Measurements from ENCODE around the gene STAT2.

STAT2 gene

GRCh38 chr12:56385873-56386272, 26.0 kb upstream of the STAT2 start:
- no peaks in the 10 kb centered on the region for H3K27me3 ChIP-seq (ENCODE audit: insufficient read depth, low read length)
- no peak overlapping the region for H3K4me3 ChIP-seq (ENCODE audit: low read length)
- no peak overlapping the region for H3K9ac ChIP-seq (ENCODE audit: low read depth, low read length)
- no peak overlapping the region for H3K27ac ChIP-seq (ENCODE audit: low read depth, low read length)
- no peaks in the 10 kb centered on the region for H3K36me3 ChIP-seq (ENCODE audit: insufficient read depth, low read length)
- H3K4me1 ChIP-seq (ENCODE audit: insufficient read depth, low read length): peaks cover 8% of the 10 kb centered on the region
- no peaks in the 10 kb centered on the region for H3K9me3 ChIP-seq (ENCODE audit: insufficient read depth, low read depth, low read length)
- 90% methylated on average over 1 of the region's 1 CpG for WGBS

GRCh38 chr12:56382611-56383010, 22.7 kb upstream of the STAT2 start:
- H3K36me3 ChIP-seq (ENCODE audit: insufficient read depth, low read length): no peaks in the 10 kb centered on the region
- H3K27me3 ChIP-seq (ENCODE audit: insufficient read depth, low read length): no peaks in the 10 kb centered on the region
- H3K27ac ChIP-seq (ENCODE audit: low read depth, low read length): no peak overlapping the region
- H3K4me1 ChIP-seq (ENCODE audit: insufficient read depth, low read length): peaks cover 11% of the 10 kb centered on the region
- no peaks in the 10 kb centered on the region for H3K9me3 ChIP-seq (ENCODE audit: insufficient read depth, low read depth, low read length)
- H3K9ac ChIP-seq (ENCODE audit: low read depth, low read length): no peak overlapping the region
- H3K4me3 ChIP-seq (ENCODE audit: low read length): no peak overlapping the region
- 96% methylated on average over 14 of the region's 16 CpGs for WGBS

DNA sequence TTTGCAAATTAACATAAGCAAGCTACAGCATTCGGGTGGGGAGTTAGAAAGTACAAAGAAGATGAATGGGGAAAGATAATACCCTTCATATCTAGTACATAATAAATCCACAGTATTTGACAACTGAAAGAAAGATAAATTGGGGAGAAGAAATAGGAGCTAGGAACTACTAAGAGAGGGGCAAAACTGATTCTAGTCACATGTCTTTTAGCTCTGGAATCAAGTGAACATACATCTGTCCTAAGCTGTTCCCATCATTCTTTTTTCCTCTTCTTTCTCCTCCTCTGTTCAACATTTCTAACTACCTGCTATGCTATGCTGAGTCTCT, 18.0 kb upstream of the STAT2 start:
- peaks cover 7% of the 10 kb centered on the region; the same call in 1 of the 2 replicates for H3K4me1 ChIP-seq (ENCODE audit: insufficient read depth, low read length)
- no peaks in the 10 kb centered on the region for H3K36me3 ChIP-seq (ENCODE audit: insufficient read depth, low read length)
- H3K9ac ChIP-seq (ENCODE audit: low read depth, low read length): no peak overlapping the region
- no peak overlapping the region for H3K27ac ChIP-seq (ENCODE audit: low read depth, low read length)
- WGBS: no CpG with 5 or more reads among the region's 1 CpG
- no peaks in the 10 kb centered on the region for H3K27me3 ChIP-seq (ENCODE audit: insufficient read depth, low read length)
- no peaks in the 10 kb centered on the region; the same call in 1 of the 2 replicates for H3K9me3 ChIP-seq (ENCODE audit: insufficient read depth, low read depth, low read length)
- H3K4me3 ChIP-seq (ENCODE audit: low read length): no peak overlapping the region

GRCh38 chr12:56377310-56377988, 17.5 kb upstream of the STAT2 start:
- Histone ChIP-seq H3K27me3 (ENCODE audit: insufficient read depth, low read length) (no peaks in the 10 kb centered on the region), H3K36me3 (ENCODE audit: insufficient read depth, low read length) (no peaks in the 10 kb centered on the region), H3K27ac (ENCODE audit: low read depth, low read length) (peak overlapping the region; percentile 28; the same call in 1 of the 2 replicates), H3K4me1 (ENCODE audit: insufficient read depth, low read length) (peaks cover 7% of the 10 kb centered on the region; the same call in 1 of the 2 replicates), H3K9ac (ENCODE audit: low read depth, low read length) (no peak overlapping the region), H3K9me3 (ENCODE audit: insufficient read depth, low read depth, low read length) (no peaks in the 10 kb centered on the region; the same call in 1 of the 2 replicates), H3K4me3 (ENCODE audit: low read length) (no peak overlapping the region)
- WGBS: 91% methylated on average over 3 of the region's 4 CpGs

GRCh38 chr12:56375598-56376434, 15.9 kb upstream of the STAT2 start:
- H3K4me3 ChIP-seq (ENCODE audit: low read length): no peak overlapping the region
- no peak overlapping the region for H3K27ac ChIP-seq (ENCODE audit: low read depth, low read length)
- peaks cover 7% of the 10 kb centered on the region; the same call in 1 of the 2 replicates for H3K4me1 ChIP-seq (ENCODE audit: insufficient read depth, low read length)
- H3K9me3 ChIP-seq (ENCODE audit: insufficient read depth, low read depth, low read length): no peaks in the 10 kb centered on the region; the same call in 1 of the 2 replicates
- 91% methylated on average over 11 of the region's 11 CpGs for WGBS
- no peak overlapping the region for H3K9ac ChIP-seq (ENCODE audit: low read depth, low read length)
- no peaks in the 10 kb centered on the region for H3K27me3 ChIP-seq (ENCODE audit: insufficient read depth, low read length)
- no peaks in the 10 kb centered on the region for H3K36me3 ChIP-seq (ENCODE audit: insufficient read depth, low read length)

- H3K27me3 ChIP-seq (ENCODE audit: insufficient read depth, low read length): no peaks in the 10 kb centered on the region
- WGBS: 92% methylated on average over 7 of the region's 7 CpGs
- H3K4me3 ChIP-seq (ENCODE audit: low read length): no peak overlapping the region
- H3K9me3 ChIP-seq (ENCODE audit: insufficient read depth, low read depth, low read length): no peaks in the 10 kb centered on the region; the same call in 1 of the 2 replicates
- no peak overlapping the region for H3K27ac ChIP-seq (ENCODE audit: low read depth, low read length)
- H3K36me3 ChIP-seq (ENCODE audit: insufficient read depth, low read length): no peaks in the 10 kb centered on the region
- no peak overlapping the region for H3K9ac ChIP-seq (ENCODE audit: low read depth, low read length)
- peaks cover 7% of the 10 kb centered on the region; the same call in 1 of the 2 replicates for H3K4me1 ChIP-seq (ENCODE audit: insufficient read depth, low read length)
Measured at GRCh38 chr12:56374726-56375597, 15.1 kb upstream of the STAT2 start.

DNA sequence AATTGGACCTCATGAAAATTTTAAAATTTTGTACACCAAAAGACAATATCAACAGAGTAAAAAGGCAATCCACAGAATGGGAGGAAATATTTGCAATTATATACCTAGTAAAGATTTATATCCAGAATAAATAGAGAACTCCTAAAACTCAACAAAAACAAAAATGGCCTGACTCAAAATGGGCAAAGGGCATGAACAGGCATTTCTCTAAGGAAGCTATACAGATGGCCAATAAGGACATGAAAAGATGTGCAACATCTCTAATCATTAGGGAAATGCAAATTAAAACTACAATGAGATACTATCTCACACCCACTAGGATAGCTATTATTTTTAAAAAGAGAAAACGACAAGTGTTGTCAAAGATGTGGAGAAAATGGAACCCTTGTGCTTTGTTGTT, 13.6 kb upstream of the STAT2 start:
- H3K4me3 ChIP-seq (ENCODE audit: low read length): no peak overlapping the region
- no peaks in the 10 kb centered on the region; the same call in 1 of the 2 replicates for H3K9me3 ChIP-seq (ENCODE audit: insufficient read depth, low read depth, low read length)
- no peaks in the 10 kb centered on the region for H3K36me3 ChIP-seq (ENCODE audit: insufficient read depth, low read length)
- peaks cover 7% of the 10 kb centered on the region; the same call in 1 of the 2 replicates for H3K4me1 ChIP-seq (ENCODE audit: insufficient read depth, low read length)
- 95% methylated on average over 1 of the region's 1 CpG for WGBS
- no peak overlapping the region for H3K9ac ChIP-seq (ENCODE audit: low read depth, low read length)
- no peaks in the 10 kb centered on the region for H3K27me3 ChIP-seq (ENCODE audit: insufficient read depth, low read length)
- no peak overlapping the region for H3K27ac ChIP-seq (ENCODE audit: low read depth, low read length)

DNA sequence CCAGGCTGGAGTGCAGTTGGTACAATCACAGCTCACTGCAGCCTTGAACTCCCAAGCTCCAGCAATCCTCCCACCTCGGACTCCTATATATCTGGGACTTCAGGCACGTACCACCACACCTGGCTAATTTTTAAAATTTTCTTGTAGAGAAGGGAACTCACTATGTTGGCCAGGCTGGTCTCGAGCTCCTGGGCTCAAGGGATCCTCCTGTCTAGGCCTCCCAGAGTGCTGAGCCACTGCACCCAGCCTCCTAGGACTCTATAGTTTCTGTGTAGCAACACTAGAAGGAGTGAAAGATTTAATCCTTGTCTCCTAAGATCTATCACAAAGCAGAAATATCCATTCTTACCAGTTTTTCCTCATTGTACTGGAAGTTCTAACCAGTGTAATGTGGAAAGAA, 7.0 kb upstream of the STAT2 start:
- Histone ChIP-seq H3K27me3 (ENCODE audit: insufficient read depth, low read length) (peaks cover 3% of the 10 kb centered on the region; the same call in 1 of the 2 replicates), H3K36me3 (ENCODE audit: insufficient read depth, low read length) (no peaks in the 10 kb centered on the region), H3K4me1 (ENCODE audit: insufficient read depth, low read length) (no peaks in the 10 kb centered on the region), H3K27ac (ENCODE audit: low read depth, low read length) (no peak overlapping the region), H3K4me3 (ENCODE audit: low read length) (no peak overlapping the region), H3K9ac (ENCODE audit: low read depth, low read length) (no peak overlapping the region), H3K9me3 (ENCODE audit: insufficient read depth, low read depth, low read length) (no peaks in the 10 kb centered on the region)
- 86% methylated on average over 2 of the region's 3 CpGs for WGBS

- Histone ChIP-seq H3K36me3 (ENCODE audit: insufficient read depth, low read length) (no peaks in the 10 kb centered on the region), H3K4me3 (ENCODE audit: low read length) (no peak within 1 kb of the TSS), H3K27me3 (ENCODE audit: insufficient read depth, low read length) (peaks cover 3% of the 10 kb centered on the region; the same call in 1 of the 2 replicates), H3K9ac (ENCODE audit: low read depth, low read length) (no peak within 1 kb of the TSS), H3K9me3 (ENCODE audit: insufficient read depth, low read depth, low read length) (no peaks in the 10 kb centered on the region), H3K27ac (ENCODE audit: low read depth, low read length) (no peak within 1 kb of the TSS), H3K4me1 (ENCODE audit: insufficient read depth, low read length) (no peaks in the 10 kb centered on the region)
- WGBS: 95% methylated on average over 10 of the region's 10 CpGs
Measured at GRCh38 chr12:56362130-56363059, 2.5 kb upstream of the STAT2 start, which contains the start of gene APOF. TSS of gene APOF (minus strand) at chr12:56362857. CDS start at chr12:56362745, 112 bp downstream.
